ENCODE results near the gene GPR26. TPM values are rescaled to one million over a fixed set of nuclear protein-coding genes. Genes with fewer than 3 reads are reported as not detected.

The GPR26 gene
- polyA plus RNA-seq (2013, experiment 1 of 2) = 0.05 TPM
- not detected for polyA plus RNA-seq (2013, experiment 2 of 2)

DNA sequence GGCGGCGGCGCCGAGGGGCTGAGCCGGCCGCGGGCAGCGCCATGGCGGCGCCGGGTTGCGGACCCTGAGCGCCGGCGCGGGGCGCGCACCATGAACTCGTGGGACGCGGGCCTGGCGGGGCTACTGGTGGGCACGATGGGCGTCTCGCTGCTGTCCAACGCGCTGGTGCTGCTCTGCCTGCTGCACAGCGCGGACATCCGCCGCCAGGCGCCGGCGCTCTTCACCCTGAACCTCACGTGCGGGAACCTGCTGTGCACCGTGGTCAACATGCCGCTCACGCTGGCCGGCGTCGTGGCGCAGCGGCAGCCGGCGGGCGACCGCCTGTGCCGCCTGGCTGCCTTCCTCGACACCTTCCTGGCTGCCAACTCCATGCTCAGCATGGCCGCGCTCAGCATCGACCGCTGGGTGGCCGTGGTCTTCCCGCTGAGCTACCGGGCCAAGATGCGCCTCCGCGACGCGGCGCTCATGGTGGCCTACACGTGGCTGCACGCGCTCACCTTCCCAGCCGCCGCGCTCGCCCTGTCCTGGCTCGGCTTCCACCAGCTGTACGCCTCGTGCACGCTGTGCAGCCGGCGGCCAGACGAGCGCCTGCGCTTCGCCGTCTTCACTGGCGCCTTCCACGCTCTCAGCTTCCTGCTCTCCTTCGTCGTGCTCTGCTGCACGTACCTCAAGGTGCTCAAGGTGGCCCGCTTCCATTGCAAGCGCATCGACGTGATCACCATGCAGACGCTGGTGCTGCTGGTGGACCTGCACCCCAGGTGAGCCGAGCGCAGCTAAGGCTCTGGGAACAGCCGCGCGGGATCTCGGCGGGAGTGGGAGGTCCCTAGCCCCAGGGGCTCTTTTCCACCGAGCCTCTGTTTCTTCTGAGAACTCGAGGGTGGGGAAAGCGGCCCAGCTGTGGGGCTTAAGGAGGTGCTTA is at the start of gene GPR26:
Gene GPR26 (plus strand): TSS at position 38 of the 919 bp plus-strand sequence. CDS start 53 bp downstream, at position 91.
- H3K9ac ChIP-seq (ENCODE audit: low read depth, low read length) = no peak within 1 kb of the TSS
- no peaks in the 10 kb centered on the region; the same call in 1 of the 2 replicates for H3K4me1 ChIP-seq (ENCODE audit: insufficient read depth, low read length)
- H3K36me3 ChIP-seq (ENCODE audit: insufficient read depth, low read length) = no peaks in the 10 kb centered on the region
- H3K27ac ChIP-seq (ENCODE audit: low read depth, low read length) = no peak within 1 kb of the TSS
- no peaks in the 10 kb centered on the region for H3K9me3 ChIP-seq (ENCODE audit: insufficient read depth, low read depth, low read length)
- peak within 1 kb of the TSS; percentile 43 for H3K4me3 ChIP-seq (ENCODE audit: low read length)
- peaks cover 65% of the 10 kb centered on the region for H3K27me3 ChIP-seq (ENCODE audit: insufficient read depth, low read length)
- WGBS = 49% methylated on average over 101 of the region's 101 CpGs

GRCh38 chr10:123618224-123618623 is 47.9 kb upstream of the GPR26 start:
- Histone ChIP-seq H3K4me3 (ENCODE audit: low read length) (no peak overlapping the region), H3K27me3 (ENCODE audit: insufficient read depth, low read length) (peaks cover 2% of the 10 kb centered on the region; the same call in 1 of the 2 replicates), H3K4me1 (ENCODE audit: insufficient read depth, low read length) (no peaks in the 10 kb centered on the region), H3K27ac (ENCODE audit: low read depth, low read length) (no peak overlapping the region), H3K36me3 (ENCODE audit: insufficient read depth, low read length) (no peaks in the 10 kb centered on the region), H3K9me3 (ENCODE audit: insufficient read depth, low read depth, low read length) (no peaks in the 10 kb centered on the region), H3K9ac (ENCODE audit: low read depth, low read length) (no peak overlapping the region)

DNA sequence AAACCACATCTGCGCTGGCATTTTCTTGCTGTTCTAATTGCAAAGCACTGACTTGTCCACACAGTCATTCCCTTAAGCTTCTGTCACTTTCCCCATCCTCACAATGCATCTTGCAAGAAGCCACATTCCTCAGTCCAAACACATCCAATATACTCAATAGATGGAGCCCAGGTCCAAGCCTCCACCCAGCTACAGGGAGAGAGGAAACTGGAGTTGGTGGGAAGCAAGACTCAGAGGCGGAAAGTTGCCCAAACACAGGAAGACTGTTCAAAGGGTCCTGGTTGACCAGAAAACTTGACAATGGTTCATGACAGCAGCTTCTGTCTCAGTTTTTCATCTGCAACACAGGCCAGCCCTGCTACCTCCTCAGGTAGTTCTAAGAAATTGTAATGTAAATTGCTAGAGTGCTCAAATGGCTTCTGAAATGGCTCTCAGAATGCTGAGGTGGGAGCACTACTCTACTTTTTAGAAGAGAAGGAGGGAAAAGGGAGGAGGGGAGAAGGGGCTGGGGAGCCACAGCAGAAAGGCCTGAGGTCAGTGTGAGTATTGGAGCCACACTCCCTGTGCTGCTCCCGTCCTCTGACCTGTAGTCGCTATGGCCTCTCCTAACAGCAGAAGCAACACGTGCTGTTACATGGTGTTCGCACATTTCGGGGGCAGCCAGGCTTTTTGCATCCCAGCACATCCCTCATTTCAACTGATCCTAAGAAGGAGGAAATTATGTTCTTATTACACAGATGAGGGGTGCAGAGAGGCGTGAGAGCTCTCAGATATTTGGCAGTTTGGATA is 46.9 kb upstream of the GPR26 start:
- 94% methylated on average over 8 of the region's 8 CpGs for WGBS
- H3K9ac ChIP-seq (ENCODE audit: low read depth, low read length) = no peak overlapping the region

DNA sequence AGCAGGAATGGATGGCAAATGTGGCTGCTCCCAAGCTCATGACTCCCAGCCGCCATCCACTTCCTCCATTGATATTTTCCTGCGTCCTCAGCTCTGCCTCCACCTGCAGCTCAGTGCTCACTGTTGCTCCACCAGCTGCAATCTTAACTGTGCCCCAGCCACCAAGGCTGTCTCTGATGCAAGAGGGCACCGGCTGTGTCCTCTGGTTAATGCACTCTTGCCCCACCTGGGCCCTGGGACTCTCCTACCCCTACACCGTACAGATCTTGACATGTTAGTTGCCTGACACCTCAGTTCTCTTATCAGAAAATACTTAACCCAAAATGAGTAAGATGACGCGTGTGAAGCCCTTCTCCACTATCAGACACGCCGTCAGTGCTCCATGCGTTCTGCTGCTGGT is 45.5 kb upstream of the GPR26 start:
- WGBS = 83% methylated on average over 9 of the region's 9 CpGs
- Histone ChIP-seq H3K27me3 (ENCODE audit: insufficient read depth, low read length) (no peaks in the 10 kb centered on the region; the same call in 1 of the 2 replicates), H3K4me1 (ENCODE audit: insufficient read depth, low read length) (no peaks in the 10 kb centered on the region), H3K9me3 (ENCODE audit: insufficient read depth, low read depth, low read length) (no peaks in the 10 kb centered on the region), H3K4me3 (ENCODE audit: low read length) (no peak overlapping the region), H3K9ac (ENCODE audit: low read depth, low read length) (no peak overlapping the region), H3K27ac (ENCODE audit: low read depth, low read length) (no peak overlapping the region), H3K36me3 (ENCODE audit: insufficient read depth, low read length) (no peaks in the 10 kb centered on the region)

More for the DNA sequence above, 46.9 kb upstream of the GPR26 start:
- Histone ChIP-seq H3K9me3 (ENCODE audit: insufficient read depth, low read depth, low read length) (no peaks in the 10 kb centered on the region), H3K27me3 (ENCODE audit: insufficient read depth, low read length) (peaks cover 2% of the 10 kb centered on the region; the same call in 1 of the 2 replicates), H3K36me3 (ENCODE audit: insufficient read depth, low read length) (no peaks in the 10 kb centered on the region), H3K4me1 (ENCODE audit: insufficient read depth, low read length) (no peaks in the 10 kb centered on the region), H3K4me3 (ENCODE audit: low read length) (no peak overlapping the region), H3K27ac (ENCODE audit: low read depth, low read length) (no peak overlapping the region)

- Histone ChIP-seq H3K27ac (ENCODE audit: low read depth, low read length) (no peak overlapping the region), H3K4me1 (ENCODE audit: insufficient read depth, low read length) (no peaks in the 10 kb centered on the region), H3K9ac (ENCODE audit: low read depth, low read length) (no peak overlapping the region), H3K27me3 (ENCODE audit: insufficient read depth, low read length) (no peaks in the 10 kb centered on the region), H3K9me3 (ENCODE audit: insufficient read depth, low read depth, low read length) (no peaks in the 10 kb centered on the region), H3K4me3 (ENCODE audit: low read length) (no peak overlapping the region), H3K36me3 (ENCODE audit: insufficient read depth, low read length) (no peaks in the 10 kb centered on the region)
- 92% methylated on average over 2 of the region's 2 CpGs for WGBS
Observed at GRCh38 chr10:123621492-123621891, 44.7 kb upstream of the GPR26 start.

- Histone ChIP-seq H3K27ac (ENCODE audit: low read depth, low read length) (no peak overlapping the region), H3K4me3 (ENCODE audit: low read length) (no peak overlapping the region), H3K9ac (ENCODE audit: low read depth, low read length) (no peak overlapping the region), H3K36me3 (ENCODE audit: insufficient read depth, low read length) (no peaks in the 10 kb centered on the region), H3K27me3 (ENCODE audit: insufficient read depth, low read length) (no peaks in the 10 kb centered on the region), H3K9me3 (ENCODE audit: insufficient read depth, low read depth, low read length) (no peaks in the 10 kb centered on the region), H3K4me1 (ENCODE audit: insufficient read depth, low read length) (no peaks in the 10 kb centered on the region)
- 83% methylated on average over 1 of the region's 2 CpGs for WGBS
Observed at GRCh38 chr10:123621916-123622315, 44.2 kb upstream of the GPR26 start.

GRCh38 chr10:123622381-123622780 is 43.8 kb upstream of the GPR26 start:
- Histone ChIP-seq H3K9me3 (ENCODE audit: insufficient read depth, low read depth, low read length) (no peaks in the 10 kb centered on the region), H3K27ac (ENCODE audit: low read depth, low read length) (no peak overlapping the region), H3K4me1 (ENCODE audit: insufficient read depth, low read length) (no peaks in the 10 kb centered on the region), H3K4me3 (ENCODE audit: low read length) (no peak overlapping the region), H3K27me3 (ENCODE audit: insufficient read depth, low read length) (no peaks in the 10 kb centered on the region), H3K36me3 (ENCODE audit: insufficient read depth, low read length) (no peaks in the 10 kb centered on the region), H3K9ac (ENCODE audit: low read depth, low read length) (no peak overlapping the region)
- 93% methylated on average over 2 of the region's 3 CpGs for WGBS

DNA sequence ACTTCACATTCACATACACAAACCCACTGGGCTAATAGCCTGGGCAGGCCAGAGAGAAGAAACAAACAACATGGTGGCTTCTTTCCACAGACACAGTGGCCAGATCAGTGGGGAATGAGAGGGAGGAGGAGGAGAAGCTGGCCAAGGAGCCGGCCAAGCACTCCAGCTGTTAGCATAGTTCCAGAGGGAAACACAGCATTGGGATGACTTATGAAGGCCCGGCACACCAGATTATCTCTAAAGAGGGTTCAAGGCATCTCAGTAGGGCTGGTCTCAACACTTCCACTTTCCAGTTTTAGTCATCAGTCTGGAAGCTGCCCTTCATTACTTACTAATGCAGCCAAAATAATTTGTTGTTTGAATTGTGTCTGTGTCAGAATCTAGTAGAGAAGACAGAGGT is 42.1 kb upstream of the GPR26 start:
- Histone ChIP-seq H3K27me3 (ENCODE audit: insufficient read depth, low read length) (no peaks in the 10 kb centered on the region), H3K9ac (ENCODE audit: low read depth, low read length) (no peak overlapping the region), H3K4me3 (ENCODE audit: low read length) (no peak overlapping the region), H3K9me3 (ENCODE audit: insufficient read depth, low read depth, low read length) (0 out of 2 replicates have a peak, but pooled peaks cover 2% of the 10 kb centered on the region), H3K4me1 (ENCODE audit: insufficient read depth, low read length) (no peaks in the 10 kb centered on the region), H3K36me3 (ENCODE audit: insufficient read depth, low read length) (no peaks in the 10 kb centered on the region), H3K27ac (ENCODE audit: low read depth, low read length) (no peak overlapping the region)
- 92% methylated on average over 2 of the region's 2 CpGs for WGBS

DNA sequence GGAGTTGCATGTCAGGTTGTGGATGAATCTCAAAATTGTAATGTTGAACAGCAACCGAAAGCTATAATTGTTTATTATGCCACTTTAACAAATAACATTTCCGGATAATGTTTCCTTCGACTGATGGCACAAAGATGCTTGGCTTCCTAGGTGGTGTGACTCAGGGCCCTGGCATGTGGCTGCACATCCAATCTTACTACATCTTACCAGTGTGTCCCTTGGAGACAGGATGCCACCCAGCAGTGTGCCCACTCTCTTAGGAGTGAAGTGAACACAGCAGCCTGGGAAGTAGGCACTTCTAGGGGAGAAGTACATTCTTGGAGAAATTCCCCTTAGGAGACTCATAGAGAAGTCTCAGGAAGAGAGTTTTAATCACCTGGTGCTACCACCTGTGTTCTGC is 33.0 kb upstream of the GPR26 start:
- Histone ChIP-seq H3K27me3 (ENCODE audit: insufficient read depth, low read length) (no peaks in the 10 kb centered on the region), H3K4me1 (ENCODE audit: insufficient read depth, low read length) (no peaks in the 10 kb centered on the region), H3K36me3 (ENCODE audit: insufficient read depth, low read length) (no peaks in the 10 kb centered on the region)

DNA sequence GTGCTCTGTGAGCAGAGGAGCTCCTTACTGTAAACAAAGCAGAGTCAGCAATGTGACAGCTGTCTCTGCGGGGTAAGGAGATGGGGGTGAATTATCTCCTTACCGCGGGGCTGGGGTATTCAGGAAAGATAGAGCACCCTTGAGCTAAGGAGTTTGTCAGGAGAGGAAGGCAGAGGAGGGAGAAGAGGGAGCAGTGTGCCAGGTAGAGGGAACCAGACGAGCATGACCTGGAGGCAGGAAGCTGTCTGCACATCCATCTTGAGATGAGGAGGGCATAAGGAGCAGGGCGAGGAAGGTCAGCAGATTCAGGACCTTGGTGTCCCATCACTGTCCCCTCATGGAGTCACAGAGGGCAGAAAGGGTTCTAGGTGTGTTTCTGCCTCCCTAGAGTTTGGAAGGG is 32.5 kb upstream of the GPR26 start:
- 89% methylated on average over 5 of the region's 5 CpGs for WGBS
- Histone ChIP-seq H3K4me1 (ENCODE audit: insufficient read depth, low read length) (0 out of 2 replicates have a peak, but pooled peaks cover 1% of the 10 kb centered on the region), H3K27me3 (ENCODE audit: insufficient read depth, low read length) (no peaks in the 10 kb centered on the region), H3K27ac (ENCODE audit: low read depth, low read length) (no peak overlapping the region), H3K4me3 (ENCODE audit: low read length) (no peak overlapping the region), H3K9me3 (ENCODE audit: insufficient read depth, low read depth, low read length) (no peaks in the 10 kb centered on the region), H3K36me3 (ENCODE audit: insufficient read depth, low read length) (no peaks in the 10 kb centered on the region), H3K9ac (ENCODE audit: low read depth, low read length) (no peak overlapping the region)

More for the DNA sequence above, 33.0 kb upstream of the GPR26 start:
- no peak overlapping the region for H3K9ac ChIP-seq (ENCODE audit: low read depth, low read length)
- WGBS = 90% methylated on average over 3 of the region's 3 CpGs
- H3K9me3 ChIP-seq (ENCODE audit: insufficient read depth, low read depth, low read length) = 0 out of 2 replicates have a peak, but pooled peaks cover 2% of the 10 kb centered on the region
- no peak overlapping the region for H3K27ac ChIP-seq (ENCODE audit: low read depth, low read length)
- H3K4me3 ChIP-seq (ENCODE audit: low read length) = no peak overlapping the region

GRCh38 chr10:123634221-123634620 is 31.9 kb upstream of the GPR26 start:
- 93% methylated on average over 6 of the region's 6 CpGs for WGBS
- Histone ChIP-seq H3K4me3 (ENCODE audit: low read length) (no peak overlapping the region), H3K9me3 (ENCODE audit: insufficient read depth, low read depth, low read length) (no peaks in the 10 kb centered on the region), H3K27ac (ENCODE audit: low read depth, low read length) (no peak overlapping the region), H3K9ac (ENCODE audit: low read depth, low read length) (no peak overlapping the region), H3K36me3 (ENCODE audit: insufficient read depth, low read length) (no peaks in the 10 kb centered on the region), H3K27me3 (ENCODE audit: insufficient read depth, low read length) (no peaks in the 10 kb centered on the region), H3K4me1 (ENCODE audit: insufficient read depth, low read length) (peaks cover 7% of the 10 kb centered on the region; the same call in 1 of the 2 replicates)
